DND-41 (cell line): ENCODE results near the gene PLSCR2.

Source experiments
- ATAC-seq: fragments of 200-7000 bp; cut with Tn5 transposase; 3 replicates; pipeline ENCODE4 v1.9.1; 2021; ENCODE audit warnings: low read depth; ENCODE audit not compliant: insufficient read depth
- DNase-seq: peaks from one replicate; pipeline ENCODE4 v3.0.0-alpha.2; 2020
- H2AFZ ChIP-seq: 2 replicates; pipeline ENCODE4 v1.6.0; 2012; ENCODE audit warnings: low read depth, low read length
- H3K27ac ChIP-seq: 2 replicates; pipeline ENCODE4 v1.5.1; 2012; ENCODE audit warnings: low read length, inconsistent platforms
- H3K27me3 ChIP-seq: fragments of 200-600 bp; sonication (generic); 2 replicates; pipeline ENCODE4 v1.6.0; 2012; ENCODE audit warnings: low read length, mild to moderate bottlenecking, inconsistent platforms; ENCODE audit not compliant: insufficient read depth, poor library complexity
- H3K36me3 ChIP-seq: 2 replicates; pipeline ENCODE4 v1.5.1; 2012; ENCODE audit warnings: low read length, inconsistent platforms; ENCODE audit not compliant: insufficient read depth
- H3K4me1 ChIP-seq: 2 replicates; pipeline ENCODE4 v1.5.1; 2012; ENCODE audit warnings: mild to moderate bottlenecking, low read length; ENCODE audit not compliant: insufficient read depth
- H3K4me2 ChIP-seq: 2 replicates; pipeline ENCODE4 v1.6.0; 2012; ENCODE audit warnings: mild to moderate bottlenecking, moderate library complexity, low read length, inconsistent platforms; ENCODE audit not compliant: insufficient read depth
- H3K4me3 ChIP-seq, 2 experiments: fragments of 200-600 bp in 1 of 2; shearing (Covaris generic) in 1 of 2; 2 replicates each; pipeline ENCODE4 v1.5.1; 2012 to 2016; ENCODE audit warnings: inconsistent platforms in 2 of 2, low read length in 2 of 2, mild to moderate bottlenecking in 2 of 2, low read depth in 1 of 2, moderate library complexity in 1 of 2
- H3K79me2 ChIP-seq: 2 replicates; pipeline ENCODE4 v1.6.0; 2012; ENCODE audit warnings: low read length, inconsistent platforms; ENCODE audit not compliant: insufficient read depth
- H3K9ac ChIP-seq: 2 replicates; pipeline ENCODE4 v1.6.0; 2012; ENCODE audit warnings: low read depth, mild to moderate bottlenecking, inconsistent platforms, low read length, moderate library complexity
- H3K9me3 ChIP-seq: 2 replicates; pipeline ENCODE4 v1.5.1; 2012; ENCODE audit warnings: low read length, moderate library complexity, mild to moderate bottlenecking, inconsistent platforms; ENCODE audit not compliant: insufficient read depth, severe bottlenecking
- H4K20me1 ChIP-seq: 2 replicates; pipeline ENCODE4 v1.6.0; 2012; ENCODE audit warnings: low read length; ENCODE audit not compliant: insufficient read depth
- EZH2 ChIP-seq: IDR thresholded peaks from 3 replicates; pipeline ENCODE4 v1.6.1; 2012; ENCODE audit warnings: borderline replicate concordance, low read depth, mild to moderate bottlenecking, moderate library complexity, low read length, inconsistent platforms; ENCODE audit not compliant: severe bottlenecking
- TF ChIP-seq, protein P1 (sequence below): IDR thresholded peaks from 2 replicates; pipeline ENCODE4 v1.5.1; 2012; ENCODE audit warnings: borderline replicate concordance, low read length, moderate library complexity, mild to moderate bottlenecking; ENCODE audit not compliant: poor library complexity, severe bottlenecking; ENCODE audit errors: extremely low read depth

The PLSCR2 gene

GRCh38 chr3:146468671-146469149, 651 bp downstream of the PLSCR2 start:
- TF ChIP-seq, protein P1, sequence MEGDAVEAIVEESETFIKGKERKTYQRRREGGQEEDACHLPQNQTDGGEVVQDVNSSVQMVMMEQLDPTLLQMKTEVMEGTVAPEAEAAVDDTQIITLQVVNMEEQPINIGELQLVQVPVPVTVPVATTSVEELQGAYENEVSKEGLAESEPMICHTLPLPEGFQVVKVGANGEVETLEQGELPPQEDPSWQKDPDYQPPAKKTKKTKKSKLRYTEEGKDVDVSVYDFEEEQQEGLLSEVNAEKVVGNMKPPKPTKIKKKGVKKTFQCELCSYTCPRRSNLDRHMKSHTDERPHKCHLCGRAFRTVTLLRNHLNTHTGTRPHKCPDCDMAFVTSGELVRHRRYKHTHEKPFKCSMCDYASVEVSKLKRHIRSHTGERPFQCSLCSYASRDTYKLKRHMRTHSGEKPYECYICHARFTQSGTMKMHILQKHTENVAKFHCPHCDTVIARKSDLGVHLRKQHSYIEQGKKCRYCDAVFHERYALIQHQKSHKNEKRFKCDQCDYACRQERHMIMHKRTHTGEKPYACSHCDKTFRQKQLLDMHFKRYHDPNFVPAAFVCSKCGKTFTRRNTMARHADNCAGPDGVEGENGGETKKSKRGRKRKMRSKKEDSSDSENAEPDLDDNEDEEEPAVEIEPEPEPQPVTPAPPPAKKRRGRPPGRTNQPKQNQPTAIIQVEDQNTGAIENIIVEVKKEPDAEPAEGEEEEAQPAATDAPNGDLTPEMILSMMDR, result no peak
- TF ChIP-seq EZH2, result no peak
- no peaks in the 10 kb centered on the region for H3K79me2 ChIP-seq
- no peaks in the 10 kb centered on the region for H4K20me1 ChIP-seq
- no peak for ATAC-seq
- H3K27ac ChIP-seq, result no peak overlapping the region
- H3K9me3 ChIP-seq, result no peaks in the 10 kb centered on the region
- H3K9ac ChIP-seq, result no peak overlapping the region
- no peaks in the 10 kb centered on the region for H3K4me1 ChIP-seq
- DNase-seq, result no peak
- H3K27me3 ChIP-seq, result no peaks in the 10 kb centered on the region
- H3K4me2 ChIP-seq, result no peak overlapping the region
- H2AFZ ChIP-seq, result no peak overlapping the region
- H3K36me3 ChIP-seq, result no peaks in the 10 kb centered on the region
- no peak overlapping the region for H3K4me3 ChIP-seq

DNA sequence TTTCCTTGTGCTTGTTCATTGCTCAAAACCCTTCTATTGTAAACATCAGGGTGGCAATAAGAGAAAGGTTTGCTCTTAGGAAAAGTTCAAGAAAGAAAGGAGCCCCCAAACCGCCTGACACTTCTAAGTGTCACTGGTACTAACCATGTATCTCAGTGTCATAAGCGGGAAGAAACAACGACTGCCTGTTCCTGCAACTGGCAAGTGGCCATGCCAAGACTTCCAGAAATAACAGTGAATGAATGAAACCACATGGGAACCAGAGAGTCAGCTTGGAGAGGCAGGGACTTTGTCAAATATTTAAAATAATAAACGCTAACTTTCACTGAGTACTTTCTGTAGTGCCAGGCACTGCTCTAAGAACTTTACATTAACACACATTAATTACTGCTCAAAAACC, 1.1 kb downstream of the PLSCR2 start:
- Histone ChIP-seq H3K9ac (no peak overlapping the region), H3K9me3 (no peaks in the 10 kb centered on the region), H3K36me3 (no peaks in the 10 kb centered on the region), H4K20me1 (no peaks in the 10 kb centered on the region), H3K27me3 (no peaks in the 10 kb centered on the region), H3K4me3 (no peak overlapping the region), H3K79me2 (no peaks in the 10 kb centered on the region), H3K27ac (no peak overlapping the region), H2AFZ (no peak overlapping the region), H3K4me1 (no peaks in the 10 kb centered on the region), H3K4me2 (no peak overlapping the region)
- ATAC-seq (no peak), DNase-seq (no peak)
- no peak for TF ChIP-seq EZH2
- TF ChIP-seq, protein P1, result no peak

- ATAC-seq, result no peak
- Histone ChIP-seq H3K9me3 (no peaks in the 10 kb centered on the region), H4K20me1 (no peaks in the 10 kb centered on the region), H3K4me2 (no peak overlapping the region), H3K79me2 (no peaks in the 10 kb centered on the region), H3K9ac (no peak overlapping the region), H3K27me3 (no peaks in the 10 kb centered on the region), H3K27ac (no peak overlapping the region), H2AFZ (no peak overlapping the region), H3K4me3 (no peak overlapping the region), H3K36me3 (no peaks in the 10 kb centered on the region), H3K4me1 (no peaks in the 10 kb centered on the region)
- DNase-seq, result no peak
- TF ChIP-seq, protein P1, result no peak
- TF ChIP-seq EZH2, result no peak
These were observed 2.8 kb downstream of the PLSCR2 start for GRCh38 chr3:146466604-146467003.
